ENCODE results near the gene PGAP2. TPM values are rescaled to one million over a fixed set of nuclear protein-coding genes. Genes with fewer than 3 reads are reported as not detected.
"Not testable (repeated sequence)": the region's sequence is repeated elsewhere in the genome, so short reads cannot be mapped to it uniquely, and the experiment has no call there.

Gene PGAP2
- total and polyA plus RNA-seq, 2 donors (not counting 3 experiments of a cell fraction or from before 2014, with no cell fraction given): 18.3 to 34.1 TPM

GRCh38 chr11:3860375-3860774 lies 52.0 kb downstream of the PGAP2 start:
- dilution Hi-C loops (cut with MboI; ENCODE audit: extremely low pct_ligation_motif_present, low sequenced_read_pairs) (loop anchor here (25.0 kb wide), 1 partner anchor 202 kb away; no protein-coding TSS in a partner anchor), intact Hi-C loops (cut with micrococcal nuclease) (no loop called here)
- no peaks in the 10 kb centered on the region for H4K20me1 ChIP-seq (replicated peaks; ENCODE audit: control insufficient read depth, extremely low read depth, insufficient read depth, low read length)
- no peak overlapping the region for H2AFZ ChIP-seq (ENCODE audit: low read depth, low read length)
- H3K9me1 ChIP-seq (replicated peaks; ENCODE audit: control insufficient read depth, extremely low read depth, insufficient read depth, low read length): no peaks in the 10 kb centered on the region
- CTCF ChIA-PET: interaction anchor here (0.5 to 4.2 kb wide), 2 partner anchors 10 to 11 kb away, joined by 3 to 22 read pairs; no protein-coding TSS in a partner anchor
- no peak overlapping the region for H3K27ac ChIP-seq (ENCODE audit: insufficient read depth, low read depth, low read length)
- no peak for FAIRE-seq
- DNase-seq (ENCODE audit: low read depth, low spot score): no peak
- H3K9ac ChIP-seq (replicated peaks; ENCODE audit: extremely low read depth, insufficient read depth, low read length): no peak overlapping the region
- H3K4me2 ChIP-seq (ENCODE audit: insufficient read depth, low read length): no peak overlapping the region
- H3K9me3 ChIP-seq (replicated peaks; ENCODE audit: control insufficient read depth, insufficient read depth, low read length): no peaks in the 10 kb centered on the region
- no peaks in the 10 kb centered on the region for H3K27me3 ChIP-seq (ENCODE audit: control insufficient read depth in 2 of 2, insufficient read depth in 2 of 2, low read length in 2 of 2)
- H3K36me3 ChIP-seq (ENCODE audit: control insufficient read depth in 2 of 2, extremely low read depth in 1 of 2, insufficient read depth in 2 of 2, low read length in 2 of 2): no peaks in the 10 kb centered on the region
- no TSS peak for BruUV-seq (replicated peaks)
- H3K4me3 ChIP-seq (replicated peaks in 1 of 3; ENCODE audit: insufficient read depth in 1 of 3, low read depth in 1 of 3, low read length in 3 of 3): no peak overlapping the region
- no peak for TF ChIP-seq MYC (IDR thresholded peaks at IDR 0.05; ENCODE audit: low read depth, low read length)
- TF ChIP-seq MAX (IDR thresholded peaks at IDR 0.05; ENCODE audit: insufficient read depth, insufficient read length): no peak
- TF ChIP-seq FOS (IDR thresholded peaks at IDR 0.05; ENCODE audit: borderline replicate concordance, insufficient read depth, low read length): no peak
- no peak for TF ChIP-seq POLR2AphosphoS5 (IDR thresholded peaks at IDR 0.05; ENCODE audit: insufficient read depth, low read depth, low read length)
- TF ChIP-seq GATA2 (IDR thresholded peaks at IDR 0.05; ENCODE audit: insufficient read depth, insufficient read length, low read depth, low read length): no peak
- TF ChIP-seq JUN (IDR thresholded peaks at IDR 0.05; ENCODE audit: borderline replicate concordance, insufficient read depth, insufficient read length, low read depth): no peak
- no peak for TF ChIP-seq POLR2A (IDR thresholded peaks at IDR 0.05; ENCODE audit: low read depth, low read length)
- no peak for TF ChIP-seq EZH2 (IDR thresholded peaks at IDR 0.05; ENCODE audit: borderline replicate concordance, low read depth, low read length, severe bottlenecking)
- TF ChIP-seq CTCF (IDR thresholded peaks at IDR 0.05; ENCODE audit: extremely low read depth in 1 of 2, insufficient read depth in 1 of 2, low read depth in 1 of 2, low read length in 2 of 2): no peak
- peaks cover 25% of the 10 kb centered on the region for H3K4me1 ChIP-seq (ENCODE audit: control insufficient read depth, extremely low read depth, insufficient read depth, low read length)
- peaks cover 16% of the 10 kb centered on the region for H3K79me2 ChIP-seq (ENCODE audit: control insufficient read depth, insufficient read depth, low read length)
- POLR2A ChIA-PET: no interaction called here

GRCh38 chr11:3860898-3861393 lies 52.6 kb downstream of the PGAP2 start:
- BruUV-seq (replicated peaks); H3K9ac ChIP-seq (replicated peaks; ENCODE audit: extremely low read depth, insufficient read depth, low read length); H3K27me3 ChIP-seq (ENCODE audit: control insufficient read depth in 2 of 2, insufficient read depth in 2 of 2, low read length in 2 of 2); DNase-seq (ENCODE audit: low read depth, low spot score); FAIRE-seq; H3K27ac ChIP-seq (ENCODE audit: insufficient read depth, low read depth, low read length); intact Hi-C loops (cut with micrococcal nuclease); H3K4me3 ChIP-seq (replicated peaks in 1 of 3; ENCODE audit: insufficient read depth in 1 of 3, low read depth in 1 of 3, low read length in 3 of 3); H4K20me1 ChIP-seq (replicated peaks; ENCODE audit: control insufficient read depth, extremely low read depth, insufficient read depth, low read length); H3K9me3 ChIP-seq (replicated peaks; ENCODE audit: control insufficient read depth, insufficient read depth, low read length); H2AFZ ChIP-seq (ENCODE audit: low read depth, low read length); H3K9me1 ChIP-seq (replicated peaks; ENCODE audit: control insufficient read depth, extremely low read depth, insufficient read depth, low read length); H3K36me3 ChIP-seq (ENCODE audit: control insufficient read depth in 2 of 2, extremely low read depth in 1 of 2, insufficient read depth in 2 of 2, low read length in 2 of 2); H3K4me2 ChIP-seq (ENCODE audit: insufficient read depth, low read length); POLR2A ChIA-PET: not testable (repeated sequence)
- dilution Hi-C loops (cut with MboI; ENCODE audit: extremely low pct_ligation_motif_present, low sequenced_read_pairs): loop anchor here (25.0 kb wide), 1 partner anchor 201 kb away; no protein-coding TSS in a partner anchor
- CTCF ChIA-PET: interaction anchor here (0.6 to 4.2 kb wide), 2 partner anchors 12 to 212 kb away, joined by 3 to 22 read pairs; no protein-coding TSS in a partner anchor
- peaks cover 30% of the 10 kb centered on the region for H3K4me1 ChIP-seq (ENCODE audit: control insufficient read depth, extremely low read depth, insufficient read depth, low read length)
- peaks cover 16% of the 10 kb centered on the region for H3K79me2 ChIP-seq (ENCODE audit: control insufficient read depth, insufficient read depth, low read length)

Data from endothelial cell of umbilical vein (primary cell).